Thyroid gland (tissue), 4 donors: ENCODE measurements around the gene TSPAN9.

Experiments
- CTCF ChIP-seq, 6 experiments: fragments of 200-600 bp in 3 of 6; fragments of 450-650 bp in 3 of 6; sonication (generic) in 3 of 6; IDR thresholded peaks; one replicate each; pipeline ENCODE4 v1.5.1; 2016 to 2019; ENCODE audit warnings: antibody characterized with exemption in 6 of 6, mild to moderate bottlenecking in 2 of 6, inconsistent platforms in 1 of 6, moderate library complexity in 1 of 6
- POLR2A ChIP-seq, 2 donors: fragments of 450-650 bp; IDR thresholded peaks; one replicate each; pipeline ENCODE4 v1.6.1; 2017; ENCODE audit warnings: antibody characterized with exemption in 2 of 2, mild to moderate bottlenecking in 2 of 2, moderate library complexity in 1 of 2

GRCh38 chr12:3273409-3273853 is 196.3 kb downstream of the TSPAN9 start:
- TF ChIP-seq CTCF (IDR thresholded peaks at IDR 0.05) (no peak), POLR2A (IDR thresholded peaks at IDR 0.05) (no peak)
